Spinal cord (tissue), 10 donors: ENCODE results near the gene ARL2BP. TPM values are rescaled to one million over a fixed set of nuclear protein-coding genes. Genes with fewer than 3 reads are reported as not detected.

ENCODE experiments used
- DNase-seq, 6 donors: peaks; one replicate each; pipeline versions ENCODE4 v3.0.0 to v3.0.0-alpha.2; 2013 to 2015; ENCODE audit warnings: low spot score in 6 of 6, low read depth in 4 of 6
- H3K27ac ChIP-seq: one replicate; pipeline ENCODE4 v1.5.1; 2013; ENCODE audit warnings: low read depth, low read length, control low read depth
- H3K27me3 ChIP-seq: one replicate; pipeline ENCODE4 v1.6.1; 2013; ENCODE audit warnings: low read length; ENCODE audit not compliant: control insufficient read depth, insufficient read depth
- H3K36me3 ChIP-seq: one replicate; pipeline ENCODE4 v1.6.1; 2013; ENCODE audit warnings: low read length; ENCODE audit not compliant: control insufficient read depth, insufficient read depth
- H3K4me1 ChIP-seq: one replicate; pipeline ENCODE4 v1.6.1; 2013; ENCODE audit warnings: low read length; ENCODE audit not compliant: control insufficient read depth, insufficient read depth
- H3K4me3 ChIP-seq: one replicate; pipeline ENCODE4 v1.5.1; 2013; ENCODE audit warnings: low read depth, low read length, control low read depth
- H3K9me3 ChIP-seq: one replicate; pipeline ENCODE4 v1.6.1; 2013; ENCODE audit warnings: low read length; ENCODE audit not compliant: control insufficient read depth, insufficient read depth
- WGBS: methylation state at CpG from one replicate; pipeline ENCODE4 v1.1.5; 2013; ENCODE audit warnings: missing lambda C conversion rate; ENCODE audit not compliant: insufficient coverage; 5-methylcytosine and 5-hydroxymethylcytosine counted together
- polyA plus RNA-seq, 2 donors: library from polyadenylated mRNA; unstranded; fragments of 120-200 nt; gene quantifications; one replicate each; pipeline ENCODE4 v1.2.1, GENCODE V29; 2013; ENCODE audit not compliant: insufficient read length in 2 of 2
- total RNA-seq, 2 donors: library from RNA; depleted of rRNA in 1 of 2; stranded (reverse); fragments of 120-200 nt in 1 of 2; fragments of >200 nt in 1 of 2; gene quantifications; one replicate each; pipeline versions ENCODE4 v1.2.3 to v1.2.4, GENCODE V29; 2013 to 2014
- donor health status: healthy.

The ARL2BP gene
- total and polyA plus RNA-seq, 4 donors, result 74.7 to 79.3 (median 76.5) TPM

DNA sequence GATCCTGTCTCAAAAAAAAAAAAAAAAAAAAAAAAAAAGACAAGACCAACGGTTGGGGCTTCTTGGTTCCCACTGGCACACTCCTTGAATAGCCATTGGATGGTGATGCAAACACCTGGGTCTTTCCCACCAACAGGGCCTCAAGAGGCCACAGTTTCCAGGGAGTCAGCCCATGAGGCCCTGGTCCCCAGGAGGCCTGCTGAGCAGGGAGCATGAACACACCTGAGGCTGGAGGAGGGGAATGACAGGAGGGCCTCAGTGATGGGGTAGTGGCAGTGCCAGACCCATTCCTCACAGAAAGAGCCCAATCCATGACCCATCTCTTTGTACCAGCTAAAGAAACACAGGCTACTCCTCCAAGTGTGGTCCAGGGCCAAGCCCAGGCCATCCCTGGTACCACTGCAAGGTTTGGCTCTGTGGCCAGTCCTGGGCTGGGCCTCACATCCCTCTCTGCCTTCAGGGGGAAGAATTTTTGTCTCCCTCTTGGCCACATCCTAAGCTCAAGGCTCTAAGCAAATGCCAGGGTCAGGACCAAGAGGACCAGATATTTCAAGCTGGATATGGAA is 13.9 kb downstream of the ARL2BP start:
- no peak for DNase-seq
- peaks cover 31% of the 10 kb centered on the region for H3K4me1 ChIP-seq
- peak overlapping the region; percentile 21 for H3K27ac ChIP-seq
- H3K36me3 ChIP-seq, result peaks cover 35% of the 10 kb centered on the region
- no peak overlapping the region for H3K4me3 ChIP-seq
- no peaks in the 10 kb centered on the region for H3K27me3 ChIP-seq
- no CpG with 5 or more reads among the region's 1 CpG for WGBS
- H3K9me3 ChIP-seq, result no peaks in the 10 kb centered on the region

DNA sequence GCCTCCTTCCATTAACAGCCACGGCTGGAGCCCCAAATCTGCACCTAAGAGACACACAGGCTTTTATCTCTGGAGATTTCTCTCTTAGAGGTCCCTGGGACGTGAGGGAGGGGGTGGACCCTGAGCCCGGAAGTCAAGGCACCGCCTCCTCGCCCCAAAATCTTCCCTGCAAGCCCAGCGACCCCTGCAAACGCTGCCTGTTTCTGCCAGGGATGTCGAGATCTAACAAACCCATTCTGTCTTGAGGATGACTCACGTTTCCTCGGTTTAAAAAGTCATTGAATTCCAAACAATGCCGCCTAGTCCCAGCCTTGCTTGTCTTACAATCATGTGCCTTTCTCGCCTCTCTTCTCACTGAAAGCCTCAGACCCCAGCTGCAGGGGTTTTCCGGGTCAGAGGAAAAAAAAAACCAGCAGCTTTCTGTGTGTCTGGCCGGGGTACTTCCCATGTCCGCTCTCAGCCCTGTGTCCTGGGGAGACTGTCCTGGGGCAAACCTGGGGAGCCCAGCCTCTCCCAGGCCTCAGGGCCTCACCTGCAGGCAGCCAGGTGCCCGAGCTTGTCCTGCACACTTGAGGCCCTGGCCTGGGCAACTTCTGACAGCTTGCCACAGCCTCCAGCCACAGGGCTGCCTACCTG is 15.4 kb downstream of the ARL2BP start:
- peak in 2 of 6 donors; percentile 65 to 72 for DNase-seq
- Histone ChIP-seq H3K27me3 (no peaks in the 10 kb centered on the region), H3K4me3 (no peak overlapping the region), H3K4me1 (peaks cover 31% of the 10 kb centered on the region), H3K27ac (peak overlapping the region; percentile 87), H3K9me3 (no peaks in the 10 kb centered on the region), H3K36me3 (peaks cover 23% of the 10 kb centered on the region)
- 19% methylated on average over 14 of the region's 16 CpGs for WGBS

DNA sequence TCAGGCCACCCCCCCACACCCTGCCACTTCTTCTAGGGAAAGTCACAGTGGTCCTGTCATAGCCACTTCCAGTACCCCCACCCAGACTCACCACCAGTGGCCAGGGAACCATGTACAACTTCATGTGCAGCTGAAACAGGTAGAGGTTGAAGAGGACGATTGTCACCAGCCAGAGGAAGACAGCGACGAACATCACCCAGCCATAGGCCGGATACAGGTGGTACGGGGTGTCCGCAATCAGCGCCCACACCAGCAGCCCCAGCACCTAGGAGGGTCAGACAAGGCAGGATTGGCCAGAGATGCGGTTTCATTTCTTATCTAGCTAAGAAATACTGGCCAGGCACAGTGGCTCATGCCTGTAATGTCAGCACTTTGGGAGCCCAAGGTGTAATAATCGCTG is 16.7 kb downstream of the ARL2BP start:
- no peaks in the 10 kb centered on the region for H3K27me3 ChIP-seq
- DNase-seq, result no peak
- no peaks in the 10 kb centered on the region for H3K9me3 ChIP-seq
- no peak overlapping the region for H3K4me3 ChIP-seq
- no peak overlapping the region for H3K27ac ChIP-seq
- 94% methylated on average over 9 of the region's 9 CpGs for WGBS
- H3K36me3 ChIP-seq, result peaks cover 14% of the 10 kb centered on the region
- H3K4me1 ChIP-seq, result peaks cover 37% of the 10 kb centered on the region

DNA sequence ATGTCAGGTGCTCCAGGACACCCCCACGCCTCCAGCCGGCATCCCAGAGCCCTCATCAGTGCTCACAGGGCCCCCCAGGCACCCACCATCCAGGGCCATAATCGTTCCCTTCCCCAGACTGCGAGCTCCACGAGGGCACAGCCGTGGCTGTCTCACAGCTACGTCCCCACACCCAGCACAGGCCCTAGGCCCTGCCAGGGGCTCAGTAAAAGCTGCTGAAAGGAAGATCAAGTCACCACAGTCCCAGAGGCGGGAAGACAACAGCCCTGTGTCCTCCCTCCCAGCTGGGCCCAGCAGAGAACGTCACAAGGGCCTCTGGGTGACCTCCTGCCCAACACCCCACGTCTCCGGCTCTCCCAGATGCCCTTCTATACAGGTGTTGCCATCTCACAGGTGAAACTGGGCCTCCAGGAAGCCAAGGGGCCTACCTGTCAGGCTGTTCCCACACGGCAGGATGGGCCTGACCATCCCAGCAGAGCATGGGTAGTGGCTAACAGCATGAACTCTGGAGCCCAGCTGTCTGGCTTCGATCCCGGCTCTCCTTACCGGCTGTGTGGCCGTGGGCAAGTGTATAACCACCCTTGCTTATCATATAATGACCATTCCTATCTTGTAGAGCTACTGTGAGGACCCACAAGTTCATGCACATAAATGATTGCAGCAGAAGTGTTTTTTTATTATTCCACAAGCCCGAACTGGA is 17.9 kb downstream of the ARL2BP start:
- no peaks in the 10 kb centered on the region for H3K27me3 ChIP-seq

DNA sequence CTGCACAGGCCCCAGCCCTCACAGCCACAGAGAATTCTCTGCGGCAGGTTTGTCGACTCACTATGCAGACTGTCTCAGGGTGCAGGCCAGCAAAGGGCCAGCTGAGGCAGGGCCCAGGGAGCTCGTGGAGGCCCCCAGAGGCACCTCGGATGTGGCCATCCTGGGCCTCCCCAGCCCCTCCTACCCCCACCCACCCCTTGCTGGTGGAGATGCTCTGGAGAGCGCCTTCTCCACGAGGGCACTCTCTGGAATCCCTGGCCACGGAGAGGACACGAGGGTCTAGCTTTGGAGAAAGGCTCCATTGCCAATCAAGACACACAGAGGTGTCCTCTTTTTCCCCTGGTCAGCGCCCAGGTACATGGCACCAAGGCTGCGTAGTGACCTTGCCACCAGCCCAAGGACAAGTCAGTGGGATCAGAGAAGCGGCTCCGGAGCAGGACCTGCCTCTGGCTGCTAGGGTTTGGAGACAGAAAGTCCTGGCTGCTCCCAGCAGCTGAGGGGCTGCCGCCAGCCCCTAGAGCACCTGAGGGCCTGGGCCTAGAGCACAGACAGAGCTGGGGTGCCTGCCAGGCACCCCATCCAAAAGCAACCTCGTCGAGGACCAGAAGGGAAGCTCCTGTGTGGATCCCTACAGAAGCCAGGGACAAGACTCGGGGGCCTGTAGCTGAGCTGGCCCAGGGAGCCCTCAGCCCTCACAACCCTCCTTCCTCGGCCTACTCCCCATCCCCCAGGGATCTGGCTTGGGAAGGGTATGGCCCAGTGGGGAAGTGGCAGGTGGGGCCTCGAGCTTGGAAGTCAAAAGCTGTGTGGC is 18.7 kb downstream of the ARL2BP start:
- no peaks in the 10 kb centered on the region for H3K27me3 ChIP-seq
- 88% methylated on average over 13 of the region's 18 CpGs for WGBS
- peaks cover 38% of the 10 kb centered on the region for H3K4me1 ChIP-seq
- H3K27ac ChIP-seq, result no peak overlapping the region
- no peaks in the 10 kb centered on the region for H3K9me3 ChIP-seq
- no peaks in the 10 kb centered on the region for H3K36me3 ChIP-seq
- no peak overlapping the region for H3K4me3 ChIP-seq
- no peak for DNase-seq

More for the DNA sequence above, 17.9 kb downstream of the ARL2BP start:
- WGBS, result 72% methylated on average over 17 of the region's 17 CpGs
- peaks cover 5% of the 10 kb centered on the region for H3K36me3 ChIP-seq
- no peak overlapping the region for H3K27ac ChIP-seq
- peaks cover 37% of the 10 kb centered on the region for H3K4me1 ChIP-seq
- DNase-seq, result peak in 1 of 6 donors; percentile 18
- no peaks in the 10 kb centered on the region for H3K9me3 ChIP-seq
- H3K4me3 ChIP-seq, result no peak overlapping the region

DNA sequence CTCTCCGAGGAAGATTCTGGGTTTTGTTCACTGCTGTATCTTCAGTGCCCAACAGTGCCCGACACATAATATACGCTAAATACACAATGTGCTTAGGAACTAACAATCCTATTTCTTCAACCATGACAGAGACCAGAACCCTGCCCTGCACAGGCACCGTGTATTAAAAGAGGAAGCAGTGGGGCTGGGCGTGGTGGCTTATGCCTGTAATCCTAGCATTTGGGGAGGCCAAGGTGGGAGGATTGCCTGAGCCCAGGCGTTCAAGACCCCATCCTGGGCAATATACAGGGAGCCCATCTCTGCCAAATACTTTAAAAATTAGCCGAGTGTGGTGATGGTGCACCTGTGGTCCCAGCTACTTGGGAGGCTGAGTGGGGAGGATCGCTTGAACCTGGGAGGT is 19.3 kb downstream of the ARL2BP start:
- peaks cover 39% of the 10 kb centered on the region for H3K4me1 ChIP-seq
- no peak for DNase-seq
- no peak overlapping the region for H3K4me3 ChIP-seq
- no peaks in the 10 kb centered on the region for H3K36me3 ChIP-seq
- no peaks in the 10 kb centered on the region for H3K27me3 ChIP-seq
- 74% methylated on average over 3 of the region's 8 CpGs for WGBS
- H3K9me3 ChIP-seq, result no peaks in the 10 kb centered on the region
- no peak overlapping the region for H3K27ac ChIP-seq

DNA sequence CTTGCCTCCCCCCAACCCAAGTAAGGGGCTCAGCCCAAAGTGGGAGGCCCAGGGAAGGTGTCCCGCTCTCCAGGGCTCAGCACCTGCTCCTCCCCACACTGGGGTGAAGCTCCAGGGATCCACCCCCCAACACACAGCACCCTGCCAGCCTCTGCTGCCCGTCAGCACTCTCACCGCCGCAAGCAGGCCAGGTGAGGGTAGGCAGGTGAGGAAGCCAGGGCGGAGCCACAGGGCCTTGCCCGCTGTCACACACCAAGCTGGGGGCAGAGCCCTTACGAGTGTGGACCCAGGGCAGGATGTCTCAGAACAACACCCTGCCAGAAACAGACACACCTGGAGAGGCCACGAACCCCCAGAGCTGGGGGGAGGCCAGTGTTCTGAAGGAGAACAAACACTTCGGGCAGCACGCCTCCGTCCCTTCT is 19.9 kb downstream of the ARL2BP start:
- Histone ChIP-seq H3K36me3 (no peaks in the 10 kb centered on the region), H3K4me1 (peaks cover 38% of the 10 kb centered on the region), H3K4me3 (no peak overlapping the region), H3K9me3 (no peaks in the 10 kb centered on the region), H3K27me3 (no peaks in the 10 kb centered on the region), H3K27ac (no peak overlapping the region)
- 93% methylated on average over 10 of the region's 11 CpGs for WGBS
- DNase-seq, result no peak

DNA sequence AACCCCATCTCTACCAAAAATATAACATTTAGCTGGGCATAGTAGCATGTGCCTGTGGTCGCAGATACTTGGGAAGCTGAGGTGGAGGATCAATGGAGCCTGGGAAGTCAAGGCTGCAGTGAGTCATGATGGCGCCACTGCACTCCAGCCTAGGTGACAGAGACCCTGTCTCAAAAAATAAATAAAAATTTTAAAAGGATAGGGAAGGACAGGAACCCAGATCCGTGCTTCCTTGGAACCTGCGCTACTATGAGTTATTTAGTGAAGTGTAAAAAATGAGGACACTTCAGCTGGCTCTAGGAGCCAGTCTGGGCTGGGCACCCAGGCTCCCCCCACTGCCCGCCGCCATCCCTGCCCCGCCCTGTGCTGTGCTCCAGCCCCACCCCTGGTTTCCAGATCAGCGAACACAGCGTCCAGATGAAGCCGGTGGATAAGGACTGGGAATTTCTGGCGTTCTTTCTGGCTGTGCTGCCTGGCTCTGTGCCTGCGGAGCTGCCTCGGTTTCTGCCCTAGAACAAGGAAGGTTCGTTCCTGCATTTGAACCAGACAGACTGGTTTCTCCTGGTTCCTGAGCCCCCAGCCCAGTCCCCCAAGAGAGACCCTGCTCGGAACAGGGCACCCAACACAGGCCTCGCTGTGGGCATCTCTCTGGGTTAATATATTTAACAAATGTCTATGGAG is 20.9 kb downstream of the ARL2BP start:
- Histone ChIP-seq H3K4me3 (no peak overlapping the region), H3K36me3 (no peaks in the 10 kb centered on the region), H3K27ac (no peak overlapping the region), H3K27me3 (no peaks in the 10 kb centered on the region), H3K4me1 (peaks cover 38% of the 10 kb centered on the region), H3K9me3 (no peaks in the 10 kb centered on the region)
- DNase-seq, result no peak
- WGBS, result 45% methylated on average over 12 of the region's 16 CpGs
